Epithelial cell of proximal tubule (primary cell): ENCODE measurements around the gene STRN4. TPM values are rescaled to one million over a fixed set of nuclear protein-coding genes. Genes with fewer than 3 reads are reported as not detected.

Experiments
- DNase-seq: peaks from one replicate; pipeline ENCODE4 v3.0.0-alpha.2; 2011; ENCODE audit warnings: low read depth
- H3K4me3 ChIP-seq: 2 replicates; pipeline ENCODE4 v1.5.1; 2011; ENCODE audit warnings: low read depth, mild to moderate bottlenecking, low read length
- CTCF ChIP-seq: conservative IDR thresholded peaks from 2 replicates; pipeline ENCODE4 v1.5.1; 2012; ENCODE audit warnings: low read depth, mild to moderate bottlenecking, low read length
- total RNA-seq: library from RNA; depleted of rRNA; stranded (reverse); fragments of >200 nt; gene quantifications from 2 replicates; pipeline ENCODE4 v1.2.3, GENCODE V29; 2015

Gene STRN4
- total RNA-seq, 1 donor from 2014 or later = 62.1 TPM

- TF ChIP-seq CTCF = no peak
- no peak overlapping the region for H3K4me3 ChIP-seq
- no peak for DNase-seq
These were observed 13.0 kb upstream of the STRN4 start for GRCh38 chr19:46759206-46759605.

- no peak for DNase-seq
- no peak overlapping the region for H3K4me3 ChIP-seq
- TF ChIP-seq CTCF = no peak
These were observed 10.3 kb upstream of the STRN4 start for GRCh38 chr19:46756544-46756888.

GRCh38 chr19:46755853-46756543 lies 9.7 kb upstream of the STRN4 start:
- DNase-seq = no peak
- TF ChIP-seq CTCF = no peak

GRCh38 chr19:46755077-46755852 lies 9.0 kb upstream of the STRN4 start:
- no peak for TF ChIP-seq CTCF
- DNase-seq = no peak

More at GRCh38 chr19:46755853-46756543, 9.7 kb upstream of the STRN4 start:
- H3K4me3 ChIP-seq = no peak overlapping the region

GRCh38 chr19:46753420-46754155 lies 7.3 kb upstream of the STRN4 start:
- DNase-seq = no peak
- TF ChIP-seq CTCF = peak; percentile 57
- no peak overlapping the region for H3K4me3 ChIP-seq

More at GRCh38 chr19:46755077-46755852, 9.0 kb upstream of the STRN4 start:
- no peak overlapping the region for H3K4me3 ChIP-seq

GRCh38 chr19:46748325-46749109 lies 2.3 kb upstream of the STRN4 start:
- TF ChIP-seq CTCF = peak; percentile 88
- H3K4me3 ChIP-seq = no peak overlapping the region
- DNase-seq = no peak
